H9 (cell line): ENCODE data around the gene STK11IP. TPM values are rescaled to one million over a fixed set of nuclear protein-coding genes. Genes with fewer than 3 reads are reported as not detected.
A peak's percentile ranks its signal among the peaks of the same experiment; 100 is the strongest.

Source experiments
- DNase-seq: peaks from one replicate; pipeline ENCODE4 v3.0.0-alpha.2; 2017
- H2AFZ ChIP-seq: one replicate; pipeline ENCODE4 v1.6.1; 2013; ENCODE audit warnings: mild to moderate bottlenecking, low read length, control low read depth, moderate library complexity
- H2AK5ac ChIP-seq: 2 replicates; pipeline ENCODE4 v1.6.1; 2013; ENCODE audit warnings: low read length, control low read depth, mixed read lengths; ENCODE audit not compliant: insufficient read length
- H2BK120ac ChIP-seq: one replicate; pipeline ENCODE4 v1.6.1; 2013; ENCODE audit warnings: low read depth, mild to moderate bottlenecking, low read length, control low read depth, inconsistent platforms; ENCODE audit not compliant: poor library complexity, severe bottlenecking
- H2BK12ac ChIP-seq: 2 replicates; pipeline ENCODE4 v1.6.1; 2013; ENCODE audit warnings: low read length, control low read depth, mixed read lengths, low read depth; ENCODE audit not compliant: insufficient read length
- H2BK15ac ChIP-seq: 2 replicates; pipeline ENCODE4 v1.6.1; 2013; ENCODE audit warnings: low read depth, low read length, control low read depth
- H2BK20ac ChIP-seq: one replicate; pipeline ENCODE4 v1.6.1; 2013; ENCODE audit warnings: low read depth, mild to moderate bottlenecking, low read length, control low read depth, inconsistent platforms; ENCODE audit not compliant: poor library complexity, severe bottlenecking
- H2BK5ac ChIP-seq: 2 replicates; pipeline ENCODE4 v1.6.1; 2013; ENCODE audit warnings: low read length, control low read depth, mixed read lengths; ENCODE audit not compliant: insufficient read length
- H3K14ac ChIP-seq: 2 replicates; pipeline ENCODE4 v1.6.1; 2013; ENCODE audit warnings: low read length, control low read depth; ENCODE audit not compliant: insufficient read depth
- H3K18ac ChIP-seq: 2 replicates; pipeline ENCODE4 v1.6.1; 2013; ENCODE audit warnings: low read depth, mild to moderate bottlenecking, mixed read lengths, low read length, control low read depth; ENCODE audit not compliant: insufficient read length
- H3K23ac ChIP-seq: 2 replicates; pipeline ENCODE4 v1.6.1; 2013; ENCODE audit warnings: low read length, control low read depth, mixed read lengths, low read depth; ENCODE audit not compliant: insufficient read length
- H3K23me2 ChIP-seq: 2 replicates; pipeline ENCODE4 v1.6.1; 2013; ENCODE audit warnings: low read depth, mild to moderate bottlenecking, mixed read lengths, low read length, control low read depth; ENCODE audit not compliant: insufficient read length, poor library complexity, severe bottlenecking
- H3K27ac ChIP-seq: 2 replicates; pipeline ENCODE4 v1.5.1; 2013; ENCODE audit warnings: low read length, control low read depth, mixed read lengths, low read depth; ENCODE audit not compliant: insufficient read length
- H3K27me3 ChIP-seq: 2 replicates; pipeline ENCODE4 v1.6.1; 2013; ENCODE audit warnings: low read length, control low read depth, inconsistent platforms; ENCODE audit not compliant: insufficient read depth
- H3K4ac ChIP-seq: 2 replicates; pipeline ENCODE4 v1.6.1; 2013; ENCODE audit warnings: low read depth, mild to moderate bottlenecking, control low read depth, inconsistent platforms, low read length, moderate library complexity
- H3K4me1 ChIP-seq: 2 replicates; pipeline ENCODE4 v1.6.1; 2013; ENCODE audit warnings: low read length, control low read depth, inconsistent platforms; ENCODE audit not compliant: insufficient read depth
- H3K4me2 ChIP-seq: 2 replicates; pipeline ENCODE4 v1.6.1; 2013; ENCODE audit warnings: low read length, control low read depth, mixed read lengths; ENCODE audit not compliant: insufficient read length, insufficient read depth
- H3K56ac ChIP-seq: 2 replicates; pipeline ENCODE4 v1.6.1; 2013; ENCODE audit warnings: low read depth, mild to moderate bottlenecking, mixed read lengths, low read length, control low read depth; ENCODE audit not compliant: insufficient read length
- H3K79me1 ChIP-seq: 2 replicates; pipeline ENCODE4 v1.6.1; 2013; ENCODE audit warnings: low read depth, mild to moderate bottlenecking, moderate library complexity, low read length, control low read depth, inconsistent platforms; ENCODE audit not compliant: insufficient read depth, poor library complexity, severe bottlenecking
- H3K79me2 ChIP-seq: 2 replicates; pipeline ENCODE4 v1.6.1; 2013; ENCODE audit warnings: low read length, control low read depth, inconsistent platforms; ENCODE audit not compliant: insufficient read depth
- H3K9ac ChIP-seq: 2 replicates; pipeline ENCODE4 v1.6.1; 2013; ENCODE audit warnings: low read length, control low read depth, mixed read lengths; ENCODE audit not compliant: insufficient read length; ENCODE audit errors: extremely low read depth
- H3K9me3 ChIP-seq: one replicate; pipeline ENCODE4 v1.6.1; 2013; ENCODE audit warnings: low read depth, low read length, inconsistent platforms; ENCODE audit not compliant: control insufficient read depth
- H3T11ph ChIP-seq: one replicate; pipeline ENCODE4 v1.6.1; 2013; ENCODE audit warnings: mild to moderate bottlenecking, low read length, control low read depth, inconsistent platforms
- H4K20me1 ChIP-seq: one replicate; pipeline ENCODE4 v1.6.1; 2013; ENCODE audit not compliant: control insufficient read depth, insufficient read length, insufficient read depth
- H4K5ac ChIP-seq: 2 replicates; pipeline ENCODE4 v1.6.1; 2013; ENCODE audit warnings: low read depth, mild to moderate bottlenecking, mixed read lengths, low read length, control low read depth; ENCODE audit not compliant: insufficient read length
- H4K8ac ChIP-seq: replicated peaks from 2 replicates; pipeline ENCODE4 v1.6.1; 2013; ENCODE audit warnings: low read length, control low read depth, mixed read lengths, low read depth; ENCODE audit not compliant: insufficient read length
- H4K91ac ChIP-seq: 2 replicates; pipeline ENCODE4 v1.6.1; 2013; ENCODE audit warnings: low read depth, mild to moderate bottlenecking, moderate library complexity, mixed read lengths, low read length, control low read depth; ENCODE audit not compliant: insufficient read length
- H3K27ac Mint-ChIP-seq, 3 experiments: 2 replicates in 2 of 3; 3 replicates in 1 of 3; pipeline ENCODE4 v1.8.0; 2020 to 2021; ENCODE audit warnings: mixed read lengths in 3 of 3, mild to moderate bottlenecking in 1 of 3, moderate library complexity in 1 of 3
- H3K27me3 Mint-ChIP-seq: 2 replicates; pipeline ENCODE4 v1.8.0; 2021; ENCODE audit warnings: low read depth, mild to moderate bottlenecking, moderate library complexity, mixed read lengths
- H3K36me3 Mint-ChIP-seq, 3 experiments: 2 replicates in 2 of 3; 3 replicates in 1 of 3; pipeline ENCODE4 v1.8.0; 2020 to 2021; ENCODE audit warnings: low read depth in 3 of 3, mixed read lengths in 3 of 3; ENCODE audit not compliant: insufficient read depth in 1 of 3
- H3K4me1 Mint-ChIP-seq, 2 experiments: 2 replicates each; pipeline ENCODE4 v1.8.0; 2020; ENCODE audit warnings: mixed read lengths in 2 of 2
- H3K4me3 Mint-ChIP-seq, 2 experiments: 2 replicates in 1 of 2; 3 replicates in 1 of 2; pipeline ENCODE4 v1.8.0; 2020 to 2021; ENCODE audit warnings: mild to moderate bottlenecking in 2 of 2, mixed read lengths in 2 of 2, moderate library complexity in 1 of 2
- H3K9me3 Mint-ChIP-seq, 2 experiments: 2 replicates in 1 of 2; 3 replicates in 1 of 2; pipeline ENCODE4 v1.8.0; 2020; ENCODE audit warnings: mild to moderate bottlenecking in 2 of 2, mixed read lengths in 2 of 2, moderate library complexity in 1 of 2
- CTCF ChIP-seq: fragments of 200-600 bp; sonication (generic); conservative IDR thresholded peaks from 3 replicates; pipeline ENCODE4 v1.8.0; 2021; ENCODE audit warnings: antibody characterized with exemption, mild to moderate bottlenecking
- WGBS: extraction: QIAGEN DNeasy Blood & Tissue Kit; methylation state at CpG from one replicate; pipeline ENCODE4 v1.1.7; 2013; ENCODE audit warnings: missing lambda C conversion rate, low lambda C conversion rate, mixed read lengths; ENCODE audit not compliant: insufficient read length; ENCODE audit errors: extremely low coverage; 5-methylcytosine and 5-hydroxymethylcytosine counted together
- long read RNA-seq: library from polyadenylated mRNA; unstranded; transcript quantifications from one replicate; pipeline ENCODE4 v2.0.0, GENCODE V29; 2020
- total RNA-seq: library from RNA; stranded (reverse); gene quantifications from 2 replicates; pipeline ENCODE4 v1.2.1, GENCODE V29; 2021

STK11IP gene
- total RNA-seq = 28.1 and 31.1 TPM in 2 replicates
- long read RNA-seq, transcript STK11IP-204 (25 exons, 3,615 nt) = major isoform, 33 of 62 reads
- long read RNA-seq, partial matches to known transcripts = 14 of 62 reads
- long read RNA-seq, other reads (novel, unspliced or antisense) = 15 of 62 reads

GRCh38 chr2:219597552-219598307 is at the start of gene STK11IP:
STK11IP (plus strand) TSS chr2:219597857; CDS start chr2:219598120, 263 bp downstream.
- Histone ChIP-seq H3K27me3 (no peaks in the 10 kb centered on the region), H3K9ac (peak within 1 kb of the TSS; percentile 80), H4K20me1 (no peaks in the 10 kb centered on the region), H2BK120ac (peak within 1 kb of the TSS; percentile 70), H3T11ph (no peak within 1 kb of the TSS), H2AFZ (peak within 1 kb of the TSS; percentile 84), H3K27ac (peak within 1 kb of the TSS; percentile 98), H3K4ac (no peak within 1 kb of the TSS; the same call in 1 of the 2 replicates), H3K23me2 (peaks cover 6% of the 10 kb centered on the region), H2BK5ac (peak within 1 kb of the TSS; percentile 76), H2AK5ac (no peak within 1 kb of the TSS), H3K79me1 (no peaks in the 10 kb centered on the region), H3K79me2 (no peaks in the 10 kb centered on the region), H3K18ac (peak within 1 kb of the TSS; percentile 85), H3K23ac (no peak within 1 kb of the TSS), H3K9me3 (no peaks in the 10 kb centered on the region), H3K4me1 (peaks cover 3% of the 10 kb centered on the region; the same call in 1 of the 2 replicates), H2BK20ac (no peak within 1 kb of the TSS), H3K56ac (no peak within 1 kb of the TSS), H4K5ac (peak within 1 kb of the TSS; percentile 36), H2BK12ac (peak within 1 kb of the TSS; percentile 94), H4K91ac (no peak within 1 kb of the TSS), H3K4me2 (peak within 1 kb of the TSS; percentile 76), H2BK15ac (no peak within 1 kb of the TSS), H3K14ac (peak within 1 kb of the TSS; percentile 83; the same call in 1 of the 2 replicates), H4K8ac (no peak within 1 kb of the TSS)
- peak; percentile 98 for DNase-seq
- Mint-ChIP-seq H3K27ac (peak within 1 kb of the TSS; percentile 96 to 99 (median 98)), H3K36me3 (peaks cover 2 to 15% (median 13%) of the 10 kb centered on the region in 3 experiments; a peak in 5 of 7 replicates), H3K4me3 (peak within 1 kb of the TSS; percentile 92 to 94), H3K9me3 (no peaks in the 10 kb centered on the region), H3K4me1 (peaks cover 28% of the 10 kb centered on the region in 2 experiments), H3K27me3 (peaks cover 2% of the 10 kb centered on the region; the same call in 1 of the 2 replicates)
- no CpG with 5 or more reads among the region's 57 CpGs for WGBS
- no peak for TF ChIP-seq CTCF
